Stimulated activated naive CD8-positive, alpha-beta T cell treated with anti-CD3 and anti-CD28 coated beads, Interleukin-15, Interleukin-2, amounts not matched to agents 100 ng/mL and 50 ng/mL, for 24 hours (primary cell): ENCODE results near the gene ZNF358.

Experiments used
- H3K27ac Mint-ChIP-seq: one replicate; pipeline ENCODE4 v1.8.0; 2021; ENCODE audit warnings: mild to moderate bottlenecking, mixed read lengths
- H3K27me3 Mint-ChIP-seq: one replicate; pipeline ENCODE4 v1.8.0; 2021; ENCODE audit warnings: mixed read lengths
- H3K36me3 Mint-ChIP-seq: one replicate; pipeline ENCODE4 v1.8.0; 2021; ENCODE audit warnings: low read depth, mixed read lengths
- H3K4me1 Mint-ChIP-seq: one replicate; pipeline ENCODE4 v1.8.0; 2021; ENCODE audit warnings: low read depth, mixed read lengths
- H3K4me3 Mint-ChIP-seq: one replicate; pipeline ENCODE4 v1.8.0; 2021; ENCODE audit warnings: mild to moderate bottlenecking, mixed read lengths
- H3K9me3 Mint-ChIP-seq: one replicate; pipeline ENCODE4 v1.8.0; 2021; ENCODE audit warnings: mixed read lengths

The ZNF358 gene

DNA sequence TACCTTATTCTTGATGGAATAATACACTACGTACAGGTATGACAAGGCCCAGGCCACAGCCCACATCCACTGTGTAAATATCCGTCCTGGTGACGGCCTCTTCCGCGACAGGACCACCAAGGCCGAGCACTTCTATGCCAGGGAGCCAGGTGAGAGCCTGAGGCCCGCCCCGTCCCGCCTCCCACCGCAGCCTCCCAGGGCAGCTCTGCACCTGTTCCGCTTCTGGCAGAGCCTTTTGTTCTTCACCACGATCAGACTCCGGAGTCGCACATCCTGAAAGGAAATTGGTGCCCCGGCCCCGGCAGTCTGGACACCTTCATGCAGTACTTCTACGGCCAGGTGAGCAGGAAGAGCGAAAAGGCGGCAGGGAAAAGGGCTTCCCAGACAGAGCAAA, 10.6 kb upstream of the ZNF358 start:
- peaks cover 12% of the 10 kb centered on the region for H3K4me1 Mint-ChIP-seq
- no peaks in the 10 kb centered on the region for H3K9me3 Mint-ChIP-seq
- H3K4me3 Mint-ChIP-seq = no peak overlapping the region
- H3K36me3 Mint-ChIP-seq = no peaks in the 10 kb centered on the region
- no peak overlapping the region for H3K27ac Mint-ChIP-seq
- peaks cover 48% of the 10 kb centered on the region for H3K27me3 Mint-ChIP-seq

DNA sequence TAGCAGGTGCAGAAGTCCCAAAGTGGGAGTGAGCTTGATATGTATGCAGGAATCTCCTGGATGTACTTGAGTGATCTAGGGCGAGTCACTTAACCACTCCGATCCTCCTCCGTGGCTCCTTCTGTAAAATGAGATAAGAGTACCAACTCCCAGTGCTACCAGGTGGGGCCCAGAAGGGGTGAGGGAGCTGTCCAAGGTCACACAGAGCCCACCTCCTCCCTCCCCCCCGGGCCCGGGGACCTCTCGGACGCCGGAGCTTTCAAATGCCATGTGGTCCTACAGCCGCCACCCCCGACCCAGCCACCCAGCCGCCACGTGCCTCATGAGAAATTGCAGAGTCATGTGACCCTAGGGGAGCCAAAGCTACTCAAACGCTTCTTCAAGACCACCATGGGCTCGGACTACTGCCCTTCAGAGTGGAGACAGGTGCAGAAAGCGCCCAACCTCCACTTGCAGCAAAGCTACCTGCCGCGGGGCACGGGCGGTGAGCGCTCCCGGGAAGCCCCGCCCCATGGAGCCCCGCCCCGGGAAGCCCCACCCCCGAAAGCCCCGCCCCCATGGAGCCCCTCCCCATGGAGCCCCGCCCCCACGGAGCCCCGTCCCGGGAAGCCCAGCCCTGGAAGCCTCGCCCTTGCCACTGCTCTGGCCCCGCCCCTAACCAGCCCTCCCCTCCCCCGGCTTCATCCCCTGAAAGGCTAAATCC, 10.1 kb upstream of the ZNF358 start:
- no peaks in the 10 kb centered on the region for H3K9me3 Mint-ChIP-seq
- no peak overlapping the region for H3K27ac Mint-ChIP-seq
- no peak overlapping the region for H3K4me3 Mint-ChIP-seq
- peaks cover 48% of the 10 kb centered on the region for H3K27me3 Mint-ChIP-seq
- no peaks in the 10 kb centered on the region for H3K36me3 Mint-ChIP-seq
- H3K4me1 Mint-ChIP-seq = peaks cover 12% of the 10 kb centered on the region

DNA sequence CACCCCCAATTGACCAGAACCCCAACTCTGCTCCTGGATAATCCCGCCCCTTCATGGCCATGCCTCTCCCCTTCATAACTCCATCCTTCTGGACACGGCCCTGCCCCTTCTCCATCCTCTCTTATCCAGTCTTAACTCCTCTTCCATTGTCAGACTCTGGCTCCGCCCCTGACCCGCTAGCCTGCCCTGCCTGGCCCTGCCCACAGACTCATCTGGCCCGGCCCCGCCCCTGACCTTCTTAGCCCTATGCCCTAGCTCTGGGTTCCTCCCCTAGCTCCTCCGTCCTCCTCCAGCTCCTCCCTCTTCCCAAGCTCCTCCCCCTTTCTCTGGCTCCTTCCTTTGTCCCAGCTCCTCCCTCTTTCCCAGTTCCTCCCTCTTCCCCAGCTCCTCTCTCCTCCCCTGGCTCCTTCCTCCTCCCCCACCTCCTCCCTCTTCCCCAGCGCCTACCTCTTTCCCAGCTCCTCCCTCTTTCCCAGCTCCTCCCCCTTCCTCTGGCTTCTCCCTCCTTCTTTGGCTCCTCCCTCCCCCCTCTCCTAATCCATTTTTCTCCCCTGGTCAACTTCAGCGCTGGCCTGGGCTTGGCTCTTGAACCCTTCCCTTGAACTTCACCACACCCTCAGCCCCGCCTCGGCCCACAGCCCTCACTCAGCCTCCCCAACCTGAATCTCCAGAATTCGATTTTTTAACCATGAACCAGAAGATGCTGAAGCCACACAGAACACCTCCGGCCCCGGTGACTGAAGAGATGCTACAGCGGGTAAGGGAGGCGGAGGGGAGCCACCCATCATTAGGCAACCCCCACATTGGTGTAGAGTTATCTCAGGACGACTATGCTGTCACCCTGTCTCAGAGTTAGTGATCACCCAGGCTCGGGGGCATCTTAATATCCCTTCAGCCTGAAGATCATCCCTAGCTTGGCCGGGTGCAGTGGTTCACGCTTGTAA, 9.2 kb upstream of the ZNF358 start:
- Mint-ChIP-seq H3K4me1 (peaks cover 12% of the 10 kb centered on the region), H3K27ac (no peak overlapping the region), H3K36me3 (no peaks in the 10 kb centered on the region), H3K4me3 (no peak overlapping the region), H3K27me3 (peaks cover 43% of the 10 kb centered on the region), H3K9me3 (no peaks in the 10 kb centered on the region)

DNA sequence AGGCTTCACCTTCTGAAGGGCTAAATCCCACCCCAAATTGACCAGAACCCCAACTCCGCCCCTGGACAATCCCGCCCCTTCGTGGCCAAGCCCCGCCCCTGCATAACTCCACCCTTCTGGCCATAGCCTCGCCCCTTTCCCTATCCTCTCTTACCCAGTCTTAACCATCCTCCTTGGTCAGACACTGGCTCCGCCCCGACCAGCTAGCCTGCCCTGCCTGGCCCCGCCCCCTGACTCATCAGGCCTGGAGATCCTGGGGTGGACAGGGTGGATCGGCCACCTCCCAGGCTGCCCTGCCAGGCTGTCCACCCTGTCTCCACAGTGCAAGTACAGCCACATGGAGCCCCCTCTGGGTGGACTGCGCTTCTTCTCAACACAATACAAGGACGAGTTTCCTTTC, 8.0 kb upstream of the ZNF358 start:
- Mint-ChIP-seq H3K9me3 (no peaks in the 10 kb centered on the region), H3K27ac (no peak overlapping the region), H3K4me3 (no peak overlapping the region), H3K36me3 (no peaks in the 10 kb centered on the region), H3K4me1 (peaks cover 12% of the 10 kb centered on the region), H3K27me3 (peaks cover 33% of the 10 kb centered on the region)

DNA sequence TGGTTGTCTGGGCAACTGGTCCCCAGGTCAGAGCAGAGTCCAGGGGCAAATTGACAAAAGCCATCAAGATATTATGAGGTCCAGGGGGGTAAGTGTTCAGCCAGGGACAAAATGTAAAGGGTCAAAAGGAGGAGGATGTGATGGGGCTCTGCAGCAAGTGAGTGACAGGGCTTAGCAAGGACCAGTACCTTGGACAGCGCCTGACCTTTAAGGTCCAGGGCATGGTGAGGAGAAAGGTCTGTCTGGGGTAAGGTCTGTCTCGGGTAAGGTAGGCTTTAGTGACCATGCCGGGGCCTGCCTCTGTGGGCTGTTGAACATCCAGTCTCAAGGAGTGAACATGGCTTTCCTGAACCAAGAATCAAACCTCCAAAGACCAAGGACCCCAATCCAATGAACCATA, 6.3 kb upstream of the ZNF358 start:
- Mint-ChIP-seq H3K9me3 (no peaks in the 10 kb centered on the region), H3K27ac (no peak overlapping the region), H3K4me1 (peaks cover 12% of the 10 kb centered on the region), H3K36me3 (no peaks in the 10 kb centered on the region), H3K27me3 (peaks cover 23% of the 10 kb centered on the region), H3K4me3 (no peak overlapping the region)

DNA sequence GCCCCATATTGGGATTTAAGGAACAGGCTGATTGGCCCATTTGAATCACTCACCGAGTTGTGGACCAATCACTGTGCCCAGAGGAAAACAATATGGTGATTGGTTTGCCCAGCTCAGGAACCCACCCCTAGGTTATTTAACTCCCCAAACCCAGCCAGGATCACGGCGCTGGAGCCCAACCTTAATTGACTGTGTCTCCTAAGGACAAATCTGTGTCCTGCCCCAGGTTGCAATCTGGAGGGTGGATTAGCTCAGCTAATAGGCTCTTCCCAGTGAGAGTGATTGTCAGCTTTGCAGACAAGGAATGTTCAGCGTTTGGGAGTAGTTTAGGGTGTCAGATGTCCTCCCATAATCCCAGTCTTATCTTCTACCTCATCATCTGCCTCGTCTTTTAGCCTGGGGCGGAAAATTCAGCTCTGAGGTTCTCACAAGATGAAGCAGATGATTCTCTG, 3.5 kb upstream of the ZNF358 start:
- H3K4me1 Mint-ChIP-seq = peaks cover 16% of the 10 kb centered on the region
- no peak overlapping the region for H3K4me3 Mint-ChIP-seq
- H3K27me3 Mint-ChIP-seq = peaks cover 8% of the 10 kb centered on the region
- H3K36me3 Mint-ChIP-seq = no peaks in the 10 kb centered on the region
- H3K9me3 Mint-ChIP-seq = no peaks in the 10 kb centered on the region
- H3K27ac Mint-ChIP-seq = no peak overlapping the region

DNA sequence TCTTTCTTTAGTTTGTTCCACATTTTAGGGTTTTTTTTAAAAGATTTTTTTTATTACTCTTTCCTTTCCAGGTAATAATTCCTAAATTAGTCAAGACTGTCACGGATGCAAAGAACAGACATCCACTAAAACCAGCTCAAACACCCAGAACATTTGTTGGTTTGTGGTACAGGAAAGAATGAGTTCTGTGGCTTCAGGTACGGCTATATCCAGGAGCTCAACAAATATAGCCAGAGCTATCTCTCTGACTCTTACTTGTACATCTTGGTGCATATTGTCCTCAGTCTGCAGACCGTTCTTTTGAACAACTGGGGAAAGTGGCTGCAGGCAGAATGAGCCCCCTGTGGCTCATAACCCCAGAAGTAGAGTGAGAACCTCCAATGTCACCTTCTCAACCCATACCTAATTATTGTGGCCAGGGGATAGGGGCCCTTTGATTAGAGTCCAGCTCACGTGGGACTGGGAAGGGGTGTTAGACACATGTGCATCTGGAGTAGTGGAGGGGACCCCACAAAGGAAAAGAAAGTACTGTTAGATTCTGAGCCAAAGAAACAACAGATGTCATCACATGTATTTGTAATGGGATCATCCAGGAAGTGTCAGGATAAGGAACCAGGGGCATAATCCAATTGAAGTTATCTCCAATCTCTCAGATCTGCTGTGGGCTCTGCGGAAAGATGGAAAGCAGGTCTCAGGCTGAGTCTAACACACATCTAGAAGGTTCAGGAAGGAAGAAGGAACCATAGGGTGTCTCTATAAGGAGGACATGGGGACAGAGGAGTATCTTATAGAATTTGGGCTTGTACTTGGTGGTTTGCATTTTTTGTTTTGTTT, 1.9 kb upstream of the ZNF358 start:
- H3K4me3 Mint-ChIP-seq = no peak overlapping the region
- no peak overlapping the region for H3K27ac Mint-ChIP-seq
- no peaks in the 10 kb centered on the region for H3K36me3 Mint-ChIP-seq
- H3K9me3 Mint-ChIP-seq = no peaks in the 10 kb centered on the region
- peaks cover 8% of the 10 kb centered on the region for H3K27me3 Mint-ChIP-seq
- H3K4me1 Mint-ChIP-seq = peaks cover 16% of the 10 kb centered on the region

DNA sequence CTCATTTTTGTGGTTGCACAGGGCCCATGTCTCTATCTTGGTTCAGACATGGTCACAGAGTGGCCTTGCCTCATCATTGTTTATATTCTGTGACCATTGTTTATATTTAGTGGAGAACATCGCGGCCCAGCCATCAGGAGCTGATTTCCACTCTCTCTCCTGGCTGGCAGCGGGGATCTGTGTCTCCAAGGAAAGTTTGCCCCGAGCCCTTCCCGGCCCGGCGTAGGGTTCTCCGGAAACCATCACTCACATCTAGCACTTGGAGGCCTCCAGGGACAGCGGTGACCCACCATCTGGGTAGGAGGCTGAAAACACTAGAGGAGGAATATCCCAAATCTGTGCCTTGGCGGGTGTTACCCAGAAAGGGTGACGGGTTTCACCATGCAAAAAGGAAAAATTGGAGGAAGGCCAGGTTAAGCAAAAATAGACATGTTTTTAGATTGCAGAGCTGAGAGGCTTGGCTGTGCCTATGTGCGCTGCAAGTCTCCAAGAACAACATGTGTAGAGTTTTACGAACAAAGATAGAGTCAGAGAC, 726 bp upstream of the ZNF358 start:
- H3K27me3 Mint-ChIP-seq = peaks cover 3% of the 10 kb centered on the region
- H3K4me1 Mint-ChIP-seq = peaks cover 16% of the 10 kb centered on the region
- peak overlapping the region; percentile 90 for H3K4me3 Mint-ChIP-seq
- peak overlapping the region; percentile 99 for H3K27ac Mint-ChIP-seq
- no peaks in the 10 kb centered on the region for H3K36me3 Mint-ChIP-seq
- H3K9me3 Mint-ChIP-seq = no peaks in the 10 kb centered on the region

DNA sequence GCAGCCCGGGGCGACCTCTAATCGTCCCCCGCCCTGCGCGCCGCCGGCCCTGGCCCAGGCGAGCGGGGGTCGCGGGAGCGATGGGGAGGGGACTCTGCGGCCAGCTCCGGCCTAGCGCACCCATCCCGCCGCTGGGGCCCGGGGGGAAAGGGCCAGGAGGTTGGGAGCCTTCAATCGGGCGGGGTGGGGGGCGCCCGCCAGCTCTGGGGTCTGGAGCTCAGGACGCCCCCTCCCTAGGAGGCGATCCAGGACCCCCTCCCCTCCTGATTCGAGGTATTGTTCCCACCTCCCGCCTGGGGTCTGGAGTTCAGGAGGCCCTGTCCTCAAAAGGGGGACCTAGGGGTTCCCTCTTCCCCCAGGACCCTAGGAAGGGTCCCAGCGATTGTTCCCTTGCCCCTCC, 430 bp downstream of the ZNF358 start:
- peak overlapping the region; percentile 77 for H3K4me3 Mint-ChIP-seq
- no peaks in the 10 kb centered on the region for H3K27me3 Mint-ChIP-seq
- no peaks in the 10 kb centered on the region for H3K9me3 Mint-ChIP-seq
- H3K36me3 Mint-ChIP-seq = no peaks in the 10 kb centered on the region
- H3K27ac Mint-ChIP-seq = peak overlapping the region; percentile 79
- peaks cover 16% of the 10 kb centered on the region for H3K4me1 Mint-ChIP-seq

DNA sequence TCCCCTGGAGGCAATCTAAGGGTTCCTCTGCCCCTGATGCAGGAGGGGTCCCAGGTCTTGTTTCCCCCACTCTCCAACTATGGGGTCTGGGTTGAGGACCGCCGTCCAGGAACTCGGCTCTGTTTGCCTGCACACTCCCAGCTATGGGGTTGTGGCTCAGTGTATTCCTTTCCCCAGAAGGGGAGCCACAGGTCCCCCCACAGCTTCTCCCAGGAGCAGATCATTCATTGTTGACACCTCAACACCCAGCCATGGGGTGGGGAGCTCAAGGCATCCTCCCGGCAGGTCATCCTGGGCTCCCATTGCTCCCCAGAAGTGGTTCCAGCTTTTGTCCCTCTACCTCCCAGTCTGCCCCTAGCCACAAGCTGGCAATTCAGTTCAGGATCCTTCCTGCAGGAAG, 975 bp downstream of the ZNF358 start:
- Mint-ChIP-seq H3K36me3 (no peaks in the 10 kb centered on the region), H3K9me3 (no peaks in the 10 kb centered on the region), H3K4me1 (peaks cover 19% of the 10 kb centered on the region), H3K27me3 (no peaks in the 10 kb centered on the region), H3K4me3 (peak overlapping the region; percentile 77), H3K27ac (peak overlapping the region; percentile 79)

DNA sequence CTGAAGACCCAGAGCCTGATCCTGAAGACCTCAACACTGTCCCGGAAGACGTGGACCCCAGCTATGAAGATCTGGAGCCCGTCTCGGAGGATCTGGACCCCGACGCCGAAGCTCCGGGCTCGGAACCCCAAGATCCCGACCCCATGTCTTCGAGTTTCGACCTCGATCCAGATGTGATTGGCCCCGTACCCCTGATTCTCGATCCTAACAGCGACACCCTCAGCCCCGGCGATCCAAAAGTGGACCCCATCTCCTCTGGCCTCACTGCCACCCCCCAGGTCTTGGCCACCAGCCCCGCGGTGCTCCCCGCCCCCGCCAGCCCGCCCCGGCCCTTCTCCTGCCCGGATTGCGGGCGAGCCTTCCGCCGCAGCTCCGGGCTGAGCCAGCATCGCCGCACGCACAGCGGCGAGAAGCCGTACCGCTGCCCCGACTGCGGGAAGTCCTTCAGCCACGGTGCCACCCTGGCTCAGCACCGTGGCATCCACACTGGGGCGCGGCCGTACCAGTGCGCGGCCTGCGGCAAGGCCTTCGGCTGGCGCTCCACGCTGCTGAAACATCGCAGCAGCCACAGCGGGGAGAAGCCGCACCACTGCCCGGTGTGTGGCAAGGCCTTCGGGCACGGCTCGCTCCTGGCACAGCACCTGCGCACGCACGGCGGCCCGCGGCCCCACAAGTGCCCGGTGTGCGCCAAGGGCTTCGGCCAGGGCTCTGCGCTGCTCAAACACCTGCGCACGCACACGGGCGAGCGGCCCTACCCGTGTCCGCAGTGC, 3.6 kb downstream of the ZNF358 start:
- Mint-ChIP-seq H3K36me3 (no peaks in the 10 kb centered on the region), H3K4me3 (no peak overlapping the region), H3K9me3 (no peaks in the 10 kb centered on the region), H3K27ac (no peak overlapping the region), H3K4me1 (peaks cover 29% of the 10 kb centered on the region), H3K27me3 (no peaks in the 10 kb centered on the region)

DNA sequence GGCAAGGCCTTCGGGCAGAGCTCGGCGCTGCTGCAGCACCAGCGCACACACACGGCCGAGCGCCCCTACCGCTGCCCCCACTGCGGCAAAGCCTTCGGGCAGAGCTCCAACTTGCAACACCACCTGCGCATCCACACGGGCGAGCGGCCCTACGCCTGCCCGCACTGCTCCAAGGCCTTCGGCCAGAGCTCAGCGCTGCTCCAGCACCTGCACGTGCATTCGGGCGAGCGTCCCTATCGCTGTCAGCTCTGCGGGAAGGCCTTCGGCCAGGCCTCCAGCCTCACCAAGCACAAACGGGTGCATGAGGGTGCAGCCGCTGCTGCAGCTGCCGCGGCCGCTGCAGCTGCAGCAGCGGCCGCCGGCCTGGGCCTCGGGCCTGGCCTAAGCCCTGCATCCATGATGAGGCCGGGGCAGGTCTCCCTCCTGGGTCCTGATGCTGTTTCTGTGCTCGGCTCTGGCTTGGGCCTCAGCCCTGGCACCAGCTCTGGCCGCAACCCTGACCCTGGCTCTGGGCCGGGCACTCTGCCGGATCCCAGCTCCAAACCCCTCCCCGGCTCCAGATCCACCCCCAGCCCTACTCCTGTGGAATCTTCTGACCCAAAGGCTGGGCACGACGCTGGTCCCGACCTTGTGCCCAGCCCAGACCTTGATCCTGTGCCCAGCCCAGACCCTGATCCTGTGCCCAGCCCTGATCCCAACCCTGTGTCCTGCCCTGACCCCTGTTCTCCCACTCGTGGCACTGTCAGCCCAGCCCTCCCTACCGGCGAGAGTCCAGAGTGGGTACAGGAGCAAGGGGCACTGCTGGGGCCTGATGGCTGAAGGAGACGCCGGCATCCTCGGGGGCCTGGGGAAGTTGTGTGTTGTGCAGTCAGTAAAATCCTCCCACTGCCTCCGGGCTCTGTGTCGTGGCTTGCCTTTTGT, 4.5 kb downstream of the ZNF358 start:
- Mint-ChIP-seq H3K9me3 (no peaks in the 10 kb centered on the region), H3K36me3 (no peaks in the 10 kb centered on the region), H3K4me1 (peaks cover 25% of the 10 kb centered on the region), H3K4me3 (no peak overlapping the region), H3K27me3 (no peaks in the 10 kb centered on the region), H3K27ac (no peak overlapping the region)

DNA sequence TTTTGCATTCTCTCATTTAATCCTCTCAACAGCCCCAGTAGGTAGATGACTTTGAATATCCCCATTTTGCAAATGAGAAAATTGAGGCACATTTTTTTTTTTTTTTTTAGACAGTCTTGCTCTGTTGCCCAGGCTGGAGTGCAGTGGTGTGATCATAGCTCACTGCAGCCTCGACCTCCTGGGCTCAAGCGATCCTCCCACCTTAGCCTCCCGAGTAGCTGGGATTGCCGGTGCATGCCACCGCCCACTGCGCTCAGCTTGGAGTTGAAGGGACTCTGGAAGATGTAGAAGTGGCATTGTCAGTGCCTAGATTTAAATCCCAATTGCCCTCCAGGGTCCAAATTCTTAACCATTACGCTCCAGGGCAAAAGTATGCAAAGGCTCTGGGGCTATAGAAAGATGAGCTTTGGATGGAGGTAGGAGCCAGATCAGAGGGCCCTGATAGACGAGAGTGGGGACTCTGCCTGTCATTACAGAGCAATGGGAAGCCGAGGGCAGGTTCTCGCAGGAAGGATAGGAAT, 5.7 kb downstream of the ZNF358 start:
- Mint-ChIP-seq H3K4me1 (peaks cover 20% of the 10 kb centered on the region), H3K36me3 (no peaks in the 10 kb centered on the region), H3K27me3 (no peaks in the 10 kb centered on the region), H3K27ac (peak overlapping the region; percentile 79), H3K4me3 (peak overlapping the region; percentile 84), H3K9me3 (no peaks in the 10 kb centered on the region)
